Activated CD4-positive, alpha-beta T cell treated with anti-CD3 and anti-CD28 coated beads for 36 hours (primary cell): Measurements from ENCODE around the gene DIPK2A. TPM values are rescaled to one million over a fixed set of nuclear protein-coding genes. Genes with fewer than 3 reads are reported as not detected.

Source experiments
- ATAC-seq: fragments of 200-7000 bp; cut with Tn5 transposase; one replicate; pipeline ENCODE4 v1.10.0; 2021; ENCODE audit warnings: mild to moderate bottlenecking, moderate library complexity
- CTCF ChIA-PET: fragments of 350-600 bp; sonication (Branson Sonifier 250); formaldehyde crosslinking; loops from one replicate; lab custom pipeline; 2021; ENCODE audit warnings: antibody characterized with exemption; lab: Charles Lee
- POLR2A ChIA-PET: fragments of 350-600 bp; sonication (Branson Sonifier 250); formaldehyde crosslinking; loops from one replicate; lab custom pipeline; 2021; ENCODE audit warnings: antibody characterized with exemption, inconsistent platforms; lab: Charles Lee
- DNase-seq: peaks from one replicate; pipeline ENCODE4 v3.0.0-alpha.2; 2020
- H3K27ac Mint-ChIP-seq: one replicate; pipeline ENCODE4 v1.8.0; 2021; ENCODE audit warnings: mixed read lengths
- H3K27me3 Mint-ChIP-seq: one replicate; pipeline ENCODE4 v1.8.0; 2021; ENCODE audit warnings: mixed read lengths
- H3K36me3 Mint-ChIP-seq: one replicate; pipeline ENCODE4 v1.8.0; 2021; ENCODE audit warnings: low read depth, mixed read lengths
- H3K4me1 Mint-ChIP-seq: one replicate; pipeline ENCODE4 v1.8.0; 2021; ENCODE audit warnings: mixed read lengths
- H3K4me3 Mint-ChIP-seq: one replicate; pipeline ENCODE4 v1.8.0; 2021; ENCODE audit warnings: mild to moderate bottlenecking, moderate library complexity, mixed read lengths
- H3K9me3 Mint-ChIP-seq: one replicate; pipeline ENCODE4 v1.8.0; 2021; ENCODE audit warnings: low read depth, mixed read lengths
- intact Hi-C, 2 experiments: fragments of 100-400 bp; cut with DNase I in 1 of 2; cut with micrococcal nuclease in 1 of 2; formaldehyde crosslinking; loops; one replicate each; pipeline versions ENCODE4 v1.14.2 to v1.15.1; 2022 to 2024; cut with DNase I, micrococcal nuclease
- total RNA-seq, 2 experiments: library from RNA; stranded (reverse); gene quantifications; one replicate each; pipeline ENCODE4 v1.2.3, GENCODE V29; 2021

Gene DIPK2A
- total RNA-seq, 2 experiments from 2014 or later = 15.5 to 17.1 TPM

- intact Hi-C loops = no loop called here
- Mint-ChIP-seq H3K9me3 (peaks cover 6% of the 10 kb centered on the region), H3K27ac (no peak overlapping the region), H3K4me1 (no peaks in the 10 kb centered on the region), H3K27me3 (peaks cover 9% of the 10 kb centered on the region), H3K36me3 (peaks cover 3% of the 10 kb centered on the region), H3K4me3 (no peak overlapping the region)
- DNase-seq (no peak), ATAC-seq (no peak)
- ChIA-PET CTCF (interaction anchor here (0.7 to 1.1 kb wide), 4 partner anchors 13 to 311 kb away, joined by 3 to 5 read pairs (median 4); no protein-coding TSS in a partner anchor), POLR2A (no interaction called here)
These were observed 14.8 kb upstream of the DIPK2A start for GRCh38 chr3:143956838-143957237.

GRCh38 chr3:143957453-143957852, 14.2 kb upstream of the DIPK2A start:
- Mint-ChIP-seq H3K27me3 (peaks cover 9% of the 10 kb centered on the region), H3K4me3 (no peak overlapping the region), H3K9me3 (peaks cover 6% of the 10 kb centered on the region), H3K27ac (no peak overlapping the region), H3K36me3 (peaks cover 3% of the 10 kb centered on the region), H3K4me1 (no peaks in the 10 kb centered on the region)
- ChIA-PET CTCF (interaction anchor here (0.7 to 1.1 kb wide), 4 partner anchors 13 to 310 kb away, joined by 3 to 5 read pairs (median 4); no protein-coding TSS in a partner anchor), POLR2A (no interaction called here)
- ATAC-seq (no peak), DNase-seq (no peak)
- intact Hi-C loops = no loop called here

- peaks cover 18% of the 10 kb centered on the region for H3K27me3 Mint-ChIP-seq
- ATAC-seq (no peak), DNase-seq (no peak)
- no peak overlapping the region for H3K27ac Mint-ChIP-seq
- POLR2A ChIA-PET = no interaction called here
- no peak overlapping the region for H3K4me3 Mint-ChIP-seq
- intact Hi-C loops = no loop called here
- H3K9me3 Mint-ChIP-seq = peaks cover 6% of the 10 kb centered on the region
- peaks cover 3% of the 10 kb centered on the region for H3K36me3 Mint-ChIP-seq
- no peaks in the 10 kb centered on the region for H3K4me1 Mint-ChIP-seq
- CTCF ChIA-PET = no interaction called here
These were observed 12.7 kb upstream of the DIPK2A start for GRCh38 chr3:143958966-143959365.

GRCh38 chr3:143961342-143961741, 10.3 kb upstream of the DIPK2A start:
- no peaks in the 10 kb centered on the region for H3K4me1 Mint-ChIP-seq
- POLR2A ChIA-PET = no interaction called here
- CTCF ChIA-PET = interaction anchor here (1.0 to 1.3 kb wide), 2 partner anchors 11 to 15 kb away, joined by 3 read pairs; partner anchors contain the start of gene DIPK2A
- peaks cover 6% of the 10 kb centered on the region for H3K9me3 Mint-ChIP-seq
- no peak overlapping the region for H3K4me3 Mint-ChIP-seq
- H3K36me3 Mint-ChIP-seq = peaks cover 3% of the 10 kb centered on the region
- intact Hi-C loops = no loop called here
- ATAC-seq = no peak
- peaks cover 20% of the 10 kb centered on the region for H3K27me3 Mint-ChIP-seq
- no peak for DNase-seq
- H3K27ac Mint-ChIP-seq = no peak overlapping the region

GRCh38 chr3:143963946-143964345, 7.7 kb upstream of the DIPK2A start:
- ATAC-seq = no peak
- POLR2A ChIA-PET = no interaction called here
- no peak overlapping the region for H3K27ac Mint-ChIP-seq

GRCh38 chr3:143970773-143971358, 757 bp upstream of the DIPK2A start:
- Mint-ChIP-seq H3K27ac (peak overlapping the region; percentile 95), H3K9me3 (no peaks in the 10 kb centered on the region), H3K4me3 (peak overlapping the region; percentile 96), H3K36me3 (peaks cover 5% of the 10 kb centered on the region), H3K27me3 (peaks cover 6% of the 10 kb centered on the region), H3K4me1 (peaks cover 15% of the 10 kb centered on the region)
- POLR2A ChIA-PET = interaction anchor here (0.7 to 1.4 kb wide), 3 partner anchors 18 to 77 kb away, joined by 3 read pairs; no protein-coding TSS in a partner anchor
- DNase-seq = peak; percentile 78
- CTCF ChIA-PET = interaction anchor here (0.7 to 1.7 kb wide), 8 partner anchors 9 to 219 kb away, joined by 3 to 5 read pairs (median 4); no protein-coding TSS in a partner anchor
- ATAC-seq = peak; percentile 26
- intact Hi-C loops = loop anchor here (1.0 to 10.0 kb wide), 8 partner anchors 123 to 1524 kb away; partner anchors contain the start of genes ATR (in 1 of the 2), SLC9A9 (in 1 of the 2), U2SURP (in 1 of the 2) and XRN1 (in 1 of the 2)

More at GRCh38 chr3:143963946-143964345, 7.7 kb upstream of the DIPK2A start:
- DNase-seq = no peak
- H3K36me3 Mint-ChIP-seq = peaks cover 3% of the 10 kb centered on the region
- CTCF ChIA-PET = interaction anchor here (0.7 kb wide), 1 partner anchor 114 kb away, joined by 3 read pairs; no protein-coding TSS in a partner anchor
- peaks cover 18% of the 10 kb centered on the region for H3K27me3 Mint-ChIP-seq
- no peaks in the 10 kb centered on the region for H3K4me1 Mint-ChIP-seq
- H3K9me3 Mint-ChIP-seq = peaks cover 4% of the 10 kb centered on the region
- intact Hi-C loops = no loop called here
- no peak overlapping the region for H3K4me3 Mint-ChIP-seq

- Mint-ChIP-seq H3K27me3 (peaks cover 5% of the 10 kb centered on the region), H3K9me3 (no peaks in the 10 kb centered on the region), H3K36me3 (peaks cover 5% of the 10 kb centered on the region), H3K4me3 (peak overlapping the region; percentile 96), H3K27ac (peak overlapping the region; percentile 95), H3K4me1 (peaks cover 23% of the 10 kb centered on the region)
- ChIA-PET POLR2A (interaction anchor here (0.6 to 1.4 kb wide), 4 partner anchors 19 to 888 kb away, joined by 3 to 4 read pairs (median 3); no protein-coding TSS in a partner anchor), CTCF (interaction anchor here (0.7 to 1.7 kb wide), 9 partner anchors 9 to 517 kb away, joined by 3 to 5 read pairs (median 3); no protein-coding TSS in a partner anchor)
- ATAC-seq (peak; percentile 7), DNase-seq (no peak)
- intact Hi-C loops = loop anchor here (2.0 to 10.0 kb wide), 10 partner anchors 123 to 1525 kb away; partner anchors contain the start of genes ATR (in 1 of the 2), SLC9A9 (in 1 of the 2), TRPC1 (in 1 of the 2) and U2SURP (in 1 of the 2)
These were observed 507 bp downstream of the DIPK2A start for GRCh38 chr3:143972155-143972504.

GRCh38 chr3:143972505-143973258, 1.1 kb downstream of the DIPK2A start:
- peaks cover 4% of the 10 kb centered on the region for H3K27me3 Mint-ChIP-seq
- ATAC-seq (peak; percentile 11), DNase-seq (peak; percentile 78)
- intact Hi-C loops = loop anchor here (1.0 to 10.0 kb wide), 11 partner anchors 60 to 1525 kb away; partner anchors contain the start of genes ATR (in 1 of the 2), SLC9A9 (in 1 of the 2), TRPC1 (in 1 of the 2) and U2SURP (in 1 of the 2)
- H3K9me3 Mint-ChIP-seq = no peaks in the 10 kb centered on the region
- ChIA-PET CTCF (interaction anchor here (0.7 to 1.7 kb wide), 5 partner anchors 11 to 516 kb away, joined by 3 to 5 read pairs (median 4); no protein-coding TSS in a partner anchor), POLR2A (interaction anchor here (0.6 to 1.4 kb wide), 3 partner anchors 20 to 467 kb away, joined by 3 read pairs; no protein-coding TSS in a partner anchor)
- peak overlapping the region; percentile 96 for H3K4me3 Mint-ChIP-seq
- peak overlapping the region; percentile 87 for H3K27ac Mint-ChIP-seq
- peaks cover 29% of the 10 kb centered on the region for H3K4me1 Mint-ChIP-seq
- peaks cover 5% of the 10 kb centered on the region for H3K36me3 Mint-ChIP-seq

- ATAC-seq (peak; percentile 14), DNase-seq (no peak)
- peak overlapping the region; percentile 96 for H3K4me3 Mint-ChIP-seq
- CTCF ChIA-PET = interaction anchor here (0.8 kb wide), 1 partner anchor 58 kb away, joined by 3 read pairs; no protein-coding TSS in a partner anchor
- H3K36me3 Mint-ChIP-seq = peaks cover 5% of the 10 kb centered on the region
- intact Hi-C loops = loop anchor here (1.0 to 10.0 kb wide), 11 partner anchors 59 to 1526 kb away; partner anchors contain the start of genes ATR (in 1 of the 2), SLC9A9 (in 1 of the 2), TRPC1 (in 1 of the 2) and U2SURP (in 1 of the 2)
- H3K4me1 Mint-ChIP-seq = peaks cover 36% of the 10 kb centered on the region
- POLR2A ChIA-PET = no interaction called here
- H3K27ac Mint-ChIP-seq = peak overlapping the region; percentile 87
- no peaks in the 10 kb centered on the region for H3K9me3 Mint-ChIP-seq
- peaks cover 4% of the 10 kb centered on the region for H3K27me3 Mint-ChIP-seq
These were observed 1.8 kb downstream of the DIPK2A start for GRCh38 chr3:143973259-143974021.
